ENCODE results near the gene NUDT22. TPM values are rescaled to one million over a fixed set of nuclear protein-coding genes. Genes with fewer than 3 reads are reported as not detected.

NUDT22 gene
- total and polyA plus RNA-seq, 2 experiments from 2014 or later: 33.9 to 67.0 TPM

- H3K9me2 ChIP-seq (ENCODE audit: insufficient read depth): no peaks in the 10 kb centered on the region
- Mint-ChIP-seq H3K4me3 (peak overlapping the region; percentile 93), H3K36me3 (ENCODE audit: low read depth) (peaks cover 24% of the 10 kb centered on the region), H3K9me3 (no peaks in the 10 kb centered on the region), H3K4me1 (peaks cover 27% of the 10 kb centered on the region), H3K27ac (peak overlapping the region; percentile 98), H3K27me3 (ENCODE audit: insufficient read depth, low read depth, poor library complexity) (peaks cover 30% of the 10 kb centered on the region)
- peaks cover 17% of the 10 kb centered on the region; the same call in 1 of the 2 replicates for H3K4me1 ChIP-seq (ENCODE audit: insufficient read depth)
- no peaks in the 10 kb centered on the region for H3K27me3 ChIP-seq (ENCODE audit: insufficient read depth)
- ATAC-seq (peak; percentile 62), DNase-seq (ENCODE audit: low spot score) (no peak)
- H2AFZ ChIP-seq: no peak overlapping the region; the same call in 1 of the 2 replicates
- no peaks in the 10 kb centered on the region; the same call in 1 of the 2 replicates for H4K20me1 ChIP-seq (replicated peaks; ENCODE audit: insufficient read depth)
- peak overlapping the region; percentile 97 for H3K4me3 ChIP-seq
- peaks cover 25% of the 10 kb centered on the region for H3K79me2 ChIP-seq (replicated peaks; ENCODE audit: insufficient read depth)
- peaks cover 28% of the 10 kb centered on the region for H3F3A ChIP-seq (replicated peaks; ENCODE audit: low read depth)
- no peaks in the 10 kb centered on the region for H3K36me3 ChIP-seq (ENCODE audit: insufficient read depth)
- peak overlapping the region; percentile 96 for H3K4me2 ChIP-seq
- TF ChIP-seq, protein P1, sequence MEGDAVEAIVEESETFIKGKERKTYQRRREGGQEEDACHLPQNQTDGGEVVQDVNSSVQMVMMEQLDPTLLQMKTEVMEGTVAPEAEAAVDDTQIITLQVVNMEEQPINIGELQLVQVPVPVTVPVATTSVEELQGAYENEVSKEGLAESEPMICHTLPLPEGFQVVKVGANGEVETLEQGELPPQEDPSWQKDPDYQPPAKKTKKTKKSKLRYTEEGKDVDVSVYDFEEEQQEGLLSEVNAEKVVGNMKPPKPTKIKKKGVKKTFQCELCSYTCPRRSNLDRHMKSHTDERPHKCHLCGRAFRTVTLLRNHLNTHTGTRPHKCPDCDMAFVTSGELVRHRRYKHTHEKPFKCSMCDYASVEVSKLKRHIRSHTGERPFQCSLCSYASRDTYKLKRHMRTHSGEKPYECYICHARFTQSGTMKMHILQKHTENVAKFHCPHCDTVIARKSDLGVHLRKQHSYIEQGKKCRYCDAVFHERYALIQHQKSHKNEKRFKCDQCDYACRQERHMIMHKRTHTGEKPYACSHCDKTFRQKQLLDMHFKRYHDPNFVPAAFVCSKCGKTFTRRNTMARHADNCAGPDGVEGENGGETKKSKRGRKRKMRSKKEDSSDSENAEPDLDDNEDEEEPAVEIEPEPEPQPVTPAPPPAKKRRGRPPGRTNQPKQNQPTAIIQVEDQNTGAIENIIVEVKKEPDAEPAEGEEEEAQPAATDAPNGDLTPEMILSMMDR (conservative IDR thresholded peaks at IDR 0.05; ENCODE audit: low read depth in 2 of 2): no peak
- TF ChIP-seq ZNF331 (CRISPR knock-in tag; IDR thresholded peaks at IDR 0.05; ENCODE audit: low read depth): no peak
- TF ChIP-seq, protein P2, sequence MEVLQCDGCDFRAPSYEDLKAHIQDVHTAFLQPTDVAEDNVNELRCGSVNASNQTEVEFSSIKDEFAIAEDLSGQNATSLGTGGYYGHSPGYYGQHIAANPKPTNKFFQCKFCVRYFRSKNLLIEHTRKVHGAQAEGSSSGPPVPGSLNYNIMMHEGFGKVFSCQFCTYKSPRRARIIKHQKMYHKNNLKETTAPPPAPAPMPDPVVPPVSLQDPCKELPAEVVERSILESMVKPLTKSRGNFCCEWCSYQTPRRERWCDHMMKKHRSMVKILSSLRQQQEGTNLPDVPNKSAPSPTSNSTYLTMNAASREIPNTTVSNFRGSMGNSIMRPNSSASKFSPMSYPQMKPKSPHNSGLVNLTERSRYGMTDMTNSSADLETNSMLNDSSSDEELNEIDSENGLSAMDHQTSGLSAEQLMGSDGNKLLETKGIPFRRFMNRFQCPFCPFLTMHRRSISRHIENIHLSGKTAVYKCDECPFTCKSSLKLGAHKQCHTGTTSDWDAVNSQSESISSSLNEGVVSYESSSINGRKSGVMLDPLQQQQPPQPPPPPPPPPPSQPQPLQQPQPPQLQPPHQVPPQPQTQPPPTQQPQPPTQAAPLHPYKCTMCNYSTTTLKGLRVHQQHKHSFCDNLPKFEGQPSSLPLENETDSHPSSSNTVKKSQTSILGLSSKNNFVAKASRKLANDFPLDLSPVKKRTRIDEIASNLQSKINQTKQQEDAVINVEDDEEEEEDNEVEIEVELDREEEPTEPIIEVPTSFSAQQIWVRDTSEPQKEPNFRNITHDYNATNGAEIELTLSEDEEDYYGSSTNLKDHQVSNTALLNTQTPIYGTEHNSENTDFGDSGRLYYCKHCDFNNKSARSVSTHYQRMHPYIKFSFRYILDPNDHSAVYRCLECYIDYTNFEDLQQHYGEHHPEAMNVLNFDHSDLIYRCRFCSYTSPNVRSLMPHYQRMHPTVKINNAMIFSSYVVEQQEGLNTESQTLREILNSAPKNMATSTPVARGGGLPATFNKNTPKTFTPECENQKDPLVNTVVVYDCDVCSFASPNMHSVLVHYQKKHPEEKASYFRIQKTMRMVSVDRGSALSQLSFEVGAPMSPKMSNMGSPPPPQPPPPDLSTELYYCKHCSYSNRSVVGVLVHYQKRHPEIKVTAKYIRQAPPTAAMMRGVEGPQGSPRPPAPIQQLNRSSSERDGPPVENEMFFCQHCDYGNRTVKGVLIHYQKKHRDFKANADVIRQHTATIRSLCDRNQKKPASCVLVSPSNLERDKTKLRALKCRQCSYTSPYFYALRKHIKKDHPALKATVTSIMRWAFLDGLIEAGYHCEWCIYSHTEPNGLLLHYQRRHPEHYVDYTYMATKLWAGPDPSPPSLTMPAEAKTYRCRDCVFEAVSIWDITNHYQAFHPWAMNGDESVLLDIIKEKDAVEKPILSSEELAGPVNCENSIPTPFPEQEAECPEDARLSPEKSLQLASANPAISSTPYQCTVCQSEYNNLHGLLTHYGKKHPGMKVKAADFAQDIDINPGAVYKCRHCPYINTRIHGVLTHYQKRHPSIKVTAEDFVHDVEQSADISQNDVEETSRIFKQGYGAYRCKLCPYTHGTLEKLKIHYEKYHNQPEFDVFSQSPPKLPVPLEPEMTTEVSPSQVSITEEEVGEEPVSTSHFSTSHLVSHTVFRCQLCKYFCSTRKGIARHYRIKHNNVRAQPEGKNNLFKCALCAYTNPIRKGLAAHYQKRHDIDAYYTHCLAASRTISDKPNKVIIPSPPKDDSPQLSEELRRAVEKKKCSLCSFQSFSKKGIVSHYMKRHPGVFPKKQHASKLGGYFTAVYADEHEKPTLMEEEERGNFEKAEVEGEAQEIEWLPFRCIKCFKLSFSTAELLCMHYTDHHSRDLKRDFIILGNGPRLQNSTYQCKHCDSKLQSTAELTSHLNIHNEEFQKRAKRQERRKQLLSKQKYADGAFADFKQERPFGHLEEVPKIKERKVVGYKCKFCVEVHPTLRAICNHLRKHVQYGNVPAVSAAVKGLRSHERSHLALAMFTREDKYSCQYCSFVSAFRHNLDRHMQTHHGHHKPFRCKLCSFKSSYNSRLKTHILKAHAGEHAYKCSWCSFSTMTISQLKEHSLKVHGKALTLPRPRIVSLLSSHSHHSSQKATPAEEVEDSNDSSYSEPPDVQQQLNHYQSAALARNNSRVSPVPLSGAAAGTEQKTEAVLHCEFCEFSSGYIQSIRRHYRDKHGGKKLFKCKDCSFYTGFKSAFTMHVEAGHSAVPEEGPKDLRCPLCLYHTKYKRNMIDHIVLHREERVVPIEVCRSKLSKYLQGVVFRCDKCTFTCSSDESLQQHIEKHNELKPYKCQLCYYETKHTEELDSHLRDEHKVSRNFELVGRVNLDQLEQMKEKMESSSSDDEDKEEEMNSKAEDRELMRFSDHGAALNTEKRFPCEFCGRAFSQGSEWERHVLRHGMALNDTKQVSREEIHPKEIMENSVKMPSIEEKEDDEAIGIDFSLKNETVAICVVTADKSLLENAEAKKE (CRISPR knock-in tag; IDR thresholded peaks at IDR 0.05): no peak
- TF ChIP-seq NANOG (IDR thresholded peaks at IDR 0.05; ENCODE audit: borderline replicate concordance): no peak
- no peak for TF ChIP-seq REST (IDR thresholded peaks at IDR 0.05; ENCODE audit: unreplicated experiment)
- TF ChIP-seq STAT1 (IDR thresholded peaks at IDR 0.05; ENCODE audit: unreplicated experiment): no peak
- no peak for TF ChIP-seq EZH2phosphoT487 (IDR thresholded peaks at IDR 0.05; ENCODE audit: unreplicated experiment)
- no peak for TF ChIP-seq JUNB (IDR thresholded peaks at IDR 0.05; ENCODE audit: unreplicated experiment)
- H3K27ac ChIP-seq (ENCODE audit: low read depth): peak overlapping the region; percentile 94; the same call in 1 of the 2 replicates
These were observed 15.1 kb downstream of the NUDT22 start for GRCh38 chr11:64241241-64241490.

Data from GM23338 (cell line).